HG02840 (cell line): ENCODE results near the gene PRAC1.
"Not testable (repeated sequence)": the region's sequence is repeated elsewhere in the genome, so short reads cannot be mapped to it uniquely, and the experiment has no call there.

Source experiments
- ATAC-seq: cut with Tn5 transposase; IDR thresholded peaks from one replicate; pipeline ENCODE4 v1.9.1; 2021; ENCODE audit warnings: mild to moderate bottlenecking, moderate library complexity, moderate number of reproducible peaks; ENCODE audit not compliant: unreplicated experiment, low FRiP score

Gene PRAC1

DNA sequence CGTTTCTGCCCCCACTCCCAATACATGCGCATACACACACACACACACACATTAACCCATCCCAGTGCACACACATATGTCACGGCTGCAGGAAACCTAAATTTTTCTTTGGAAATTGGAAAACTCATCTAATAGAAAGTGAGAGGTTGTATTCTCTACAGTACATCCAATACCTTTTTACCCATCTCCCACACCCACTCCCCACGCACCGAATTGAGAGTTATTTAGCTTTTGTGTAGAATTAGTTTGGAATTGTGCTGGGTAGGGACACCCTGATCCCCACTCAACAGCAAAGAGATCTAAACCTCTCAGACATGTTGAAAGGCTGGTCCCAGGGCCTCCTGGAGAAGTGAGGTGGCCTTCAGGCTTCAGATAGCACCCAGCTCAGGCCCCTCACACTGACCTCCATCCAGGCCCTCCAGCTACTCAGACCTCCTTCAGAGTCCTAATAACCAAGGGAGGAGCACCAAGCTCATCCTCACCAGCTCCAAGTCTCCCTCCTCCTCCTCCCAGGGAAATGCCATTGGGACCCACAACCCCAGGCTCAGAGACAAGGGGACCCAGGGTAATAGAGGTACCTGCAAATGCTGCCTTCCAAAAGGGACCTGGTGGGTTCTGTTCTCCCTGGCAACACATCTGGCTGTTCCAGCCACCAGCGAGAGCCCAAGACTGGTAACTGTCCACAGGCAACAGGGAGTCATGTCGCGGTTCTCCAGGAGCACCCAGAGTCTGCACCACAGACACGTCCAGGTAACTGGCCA, 5.3 kb upstream of the PRAC1 start:
- no peak for ATAC-seq

DNA sequence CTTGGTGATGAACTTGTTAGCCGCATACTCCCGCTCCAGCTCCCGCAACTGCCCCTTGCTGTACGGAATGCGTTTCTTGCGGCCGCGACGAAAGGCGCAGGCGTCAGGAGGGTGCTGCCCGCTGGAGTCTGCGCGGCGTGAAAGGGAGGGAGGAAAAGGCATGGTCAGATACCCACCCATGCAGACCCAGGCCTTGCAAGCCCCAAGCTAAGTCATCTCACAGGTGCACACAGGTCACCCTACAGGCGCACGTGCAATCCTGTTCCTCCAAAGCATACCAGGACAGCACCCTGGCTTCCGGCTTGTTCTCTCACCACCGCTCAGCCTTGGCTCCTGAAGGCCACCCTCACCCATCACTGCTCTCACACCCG, 4.6 kb upstream of the PRAC1 start:
- no peak for ATAC-seq

DNA sequence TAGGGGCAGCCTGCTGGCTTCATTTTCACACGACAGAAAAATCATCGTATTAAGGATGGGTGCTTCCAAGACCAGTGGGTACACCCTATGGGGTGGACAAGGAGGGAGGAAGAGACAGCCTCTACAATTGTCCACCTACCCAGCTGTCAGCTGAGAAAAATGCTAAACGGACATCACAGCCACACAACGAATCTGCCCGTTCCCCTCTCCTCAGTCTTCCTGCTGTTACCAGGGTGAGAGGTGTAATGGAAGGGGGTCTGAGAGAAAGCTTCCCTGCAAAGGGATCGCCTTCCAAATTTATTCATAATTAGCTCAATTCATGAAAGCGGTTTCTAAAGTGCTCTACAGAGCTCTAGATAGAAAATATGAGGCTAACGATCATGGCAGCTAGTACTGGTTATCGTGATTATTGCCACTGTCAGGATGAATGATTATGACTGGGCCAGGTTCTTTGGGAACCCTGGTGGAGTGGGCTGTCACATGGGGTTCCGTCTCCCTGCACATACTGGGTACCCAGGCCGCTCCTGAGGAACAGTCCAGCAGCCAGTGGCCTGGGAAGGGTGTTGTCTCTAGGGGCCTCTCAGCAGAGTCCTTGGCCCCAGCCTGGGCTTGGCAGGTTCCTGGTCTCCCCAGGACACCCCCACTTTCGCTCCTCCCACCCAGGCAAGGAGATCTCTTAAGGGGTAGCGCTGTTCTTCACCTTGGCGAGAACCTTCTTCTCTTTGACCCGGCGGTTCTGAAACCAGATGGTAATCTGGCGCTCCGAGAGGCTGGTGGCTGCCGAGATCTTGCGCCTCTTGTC, 4.0 kb upstream of the PRAC1 start:
- ATAC-seq = no peak

- ATAC-seq = no peak
Measured at GRCh38 chr17:48725288-48726064, 3.2 kb upstream of the PRAC1 start.

DNA sequence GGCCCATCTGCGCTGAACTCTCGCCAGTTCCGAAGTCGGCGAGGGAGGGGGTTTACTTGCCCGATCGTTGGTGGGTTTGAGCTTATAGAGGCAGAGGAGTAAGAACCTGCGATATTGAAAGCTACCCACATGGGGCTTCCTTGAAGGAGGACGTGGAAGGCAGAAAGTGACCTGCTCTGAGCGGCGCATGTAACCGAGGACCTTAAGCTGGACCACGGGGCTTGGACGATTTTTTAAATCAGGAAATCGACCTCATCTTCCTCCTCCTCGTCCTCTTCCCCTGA, 2.6 kb upstream of the PRAC1 start:
- ATAC-seq = no peak

DNA sequence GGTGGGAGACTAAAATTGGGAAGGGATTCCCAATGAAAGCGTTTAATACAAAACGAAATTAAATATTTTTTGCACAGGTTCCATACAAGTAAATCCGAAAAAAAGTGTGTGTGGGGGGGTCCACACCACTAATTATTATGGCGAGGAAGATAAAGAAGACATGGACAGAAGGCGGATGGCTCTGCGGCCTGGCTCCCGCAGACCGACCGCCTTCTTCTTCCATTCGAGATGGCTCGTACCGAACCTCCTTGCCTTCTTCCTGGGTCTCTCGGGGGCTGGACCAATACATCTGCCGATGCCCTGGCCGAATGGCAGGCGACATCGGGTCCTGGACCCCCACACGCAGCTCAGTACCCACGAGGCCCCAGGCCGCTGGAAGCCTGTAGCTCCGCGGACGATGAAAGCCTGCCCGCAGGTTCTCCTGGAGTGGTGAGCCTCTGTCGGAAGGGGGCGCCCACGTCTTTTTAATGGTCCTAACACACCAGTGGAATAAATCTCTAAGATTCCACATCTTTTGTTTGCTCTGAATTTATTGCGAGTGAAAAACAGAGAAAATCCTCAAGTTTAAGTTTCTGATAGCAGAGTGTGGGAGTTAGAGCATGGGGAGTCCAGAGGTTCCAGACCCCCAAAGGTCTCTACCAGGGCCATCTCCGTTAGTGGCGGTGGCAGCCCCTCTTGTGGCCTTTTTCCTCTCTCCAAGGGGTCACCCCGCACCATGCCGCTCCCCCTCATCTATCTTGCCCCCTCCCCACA, 2.1 kb upstream of the PRAC1 start:
- ATAC-seq = no peak

DNA sequence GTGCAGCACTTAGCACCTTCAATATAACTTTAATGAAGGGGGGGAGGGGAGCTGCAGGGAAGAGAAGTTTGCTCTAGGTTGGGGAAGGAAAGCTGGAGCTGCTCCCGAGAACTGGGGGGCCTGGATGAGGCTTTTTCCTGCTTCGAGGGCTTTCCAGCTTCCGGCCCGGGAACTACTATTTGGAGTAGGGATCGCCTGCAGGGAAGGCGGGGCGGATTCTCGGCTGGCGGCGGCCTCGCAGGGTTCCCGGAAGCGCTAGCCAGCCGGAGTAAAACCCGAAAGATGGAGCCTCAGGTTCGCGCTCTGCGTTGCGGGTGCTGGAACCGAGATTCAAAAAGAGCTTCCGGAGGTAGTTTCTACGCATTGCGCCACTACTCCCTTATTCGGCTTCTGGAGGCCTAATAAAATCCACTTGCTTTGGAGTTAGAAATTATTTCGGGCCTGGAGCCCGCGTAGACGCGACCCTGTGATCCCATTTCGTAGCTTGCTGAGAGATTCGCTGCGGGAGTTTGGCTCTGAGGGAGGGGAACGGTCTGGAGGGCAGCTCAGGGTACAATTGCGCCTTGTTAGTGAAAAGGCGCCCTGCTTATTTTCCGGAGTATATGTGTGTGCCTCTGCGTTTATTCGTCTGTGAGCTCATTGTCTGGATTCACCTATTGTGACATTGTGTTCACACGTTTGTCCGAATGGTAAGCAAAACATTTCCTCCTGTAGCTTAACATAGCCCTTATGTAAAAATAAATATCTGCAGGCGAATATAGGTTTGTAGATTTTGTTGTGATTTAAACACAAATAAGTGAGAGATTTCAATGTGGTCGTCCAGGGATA, 1.3 kb upstream of the PRAC1 start:
- ATAC-seq = no peak

DNA sequence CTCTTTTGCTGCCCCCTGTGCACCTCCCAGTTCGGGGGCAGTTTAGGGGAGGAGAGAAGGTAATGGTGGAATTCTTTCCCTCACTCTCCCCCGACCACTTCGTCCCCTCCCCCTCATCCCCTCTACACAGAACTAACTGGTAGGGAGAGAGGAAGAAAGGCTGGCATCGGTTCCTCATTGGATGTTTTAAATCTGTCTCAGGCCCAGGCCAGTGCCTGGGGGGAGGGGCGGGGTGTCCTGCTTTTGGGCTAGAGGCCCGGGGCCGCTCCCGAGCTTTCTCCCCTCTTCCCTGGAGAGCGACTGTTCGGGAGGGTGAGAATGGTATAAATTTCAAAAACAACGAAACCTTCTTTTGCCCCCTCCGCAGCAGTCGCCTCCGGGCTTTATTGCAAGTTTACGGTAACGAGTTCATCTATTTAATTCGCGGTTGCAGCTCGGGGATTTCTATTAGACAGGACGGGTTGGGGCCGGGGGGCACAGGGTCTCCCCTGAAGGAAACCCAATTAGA, 651 bp upstream of the PRAC1 start, which contains the start of gene PRAC2:
PRAC2 (plus strand) TSS at position 271 of the 508 bp plus-strand sequence. CDS start 1,226 bp downstream, outside the sequence.
- ATAC-seq = no peak

- no peak for ATAC-seq
Measured at GRCh38 chr17:48721009-48721402, 1.3 kb downstream of the PRAC1 start.

DNA sequence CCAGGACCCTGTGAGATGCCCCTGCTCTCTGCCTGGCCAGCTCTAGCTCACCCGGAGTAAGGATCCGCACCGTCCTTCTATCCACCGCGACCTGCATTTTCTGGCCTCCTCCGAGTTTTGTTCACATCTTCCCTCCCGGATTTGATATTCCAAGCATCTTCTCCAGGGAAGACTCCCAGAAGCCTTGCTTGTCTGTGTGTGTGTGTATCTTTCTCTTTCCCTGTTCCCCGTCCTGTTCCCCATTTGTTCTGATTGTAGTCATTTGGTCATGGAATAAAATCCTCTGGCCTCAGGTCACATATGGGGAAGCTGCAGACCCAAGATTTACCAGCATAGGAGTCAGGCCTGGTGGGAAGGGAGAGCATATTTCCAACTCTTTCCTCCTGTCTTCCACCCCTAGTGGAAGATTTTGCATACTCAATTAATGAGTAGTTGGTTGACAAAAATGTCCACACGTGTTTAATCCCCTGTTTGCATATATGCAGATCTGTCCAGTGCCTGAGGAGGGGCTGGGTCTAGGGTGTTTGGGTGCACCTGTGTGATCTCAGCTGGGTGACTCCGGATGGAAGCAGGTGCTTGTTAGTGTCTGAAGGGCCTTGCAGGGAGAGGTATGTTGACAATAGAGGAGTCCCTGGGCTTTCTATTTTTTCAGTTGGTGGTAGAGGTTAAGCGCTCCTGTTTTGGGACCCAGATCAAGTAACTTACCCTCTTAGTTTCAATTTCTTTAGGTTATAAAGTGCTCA, 1.9 kb downstream of the PRAC1 start:
- no peak for ATAC-seq

DNA sequence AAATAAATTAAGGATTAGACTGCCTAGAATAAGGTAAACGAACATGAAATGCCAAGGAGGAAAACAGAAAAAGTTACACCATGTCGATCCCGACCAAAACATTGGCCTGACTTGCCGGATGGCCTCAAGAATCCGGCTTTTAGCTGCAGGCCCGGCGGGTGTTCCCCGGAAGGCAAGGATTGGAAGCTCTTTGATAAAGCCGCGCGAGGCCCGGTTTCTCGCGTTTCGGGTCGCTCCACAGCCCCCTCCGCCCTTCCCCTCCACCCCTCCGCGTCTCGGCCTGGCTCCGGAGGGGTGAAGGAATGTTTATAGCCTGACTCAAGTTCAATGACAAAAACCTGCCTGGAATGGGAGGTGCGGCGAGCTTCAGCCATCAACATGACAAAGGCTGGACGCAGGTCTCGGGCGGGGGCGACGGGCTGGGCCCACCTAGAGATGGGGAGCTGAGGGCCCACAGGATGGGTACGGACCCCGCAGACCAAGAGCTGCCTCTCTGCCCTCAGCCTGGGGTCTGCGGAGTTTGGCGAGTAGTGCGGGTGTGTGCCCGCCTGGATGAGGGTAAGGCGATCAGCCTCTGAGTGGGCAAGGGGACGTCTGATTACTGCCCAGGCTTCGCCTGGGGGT, 2.6 kb downstream of the PRAC1 start:
- ATAC-seq = no peak

DNA sequence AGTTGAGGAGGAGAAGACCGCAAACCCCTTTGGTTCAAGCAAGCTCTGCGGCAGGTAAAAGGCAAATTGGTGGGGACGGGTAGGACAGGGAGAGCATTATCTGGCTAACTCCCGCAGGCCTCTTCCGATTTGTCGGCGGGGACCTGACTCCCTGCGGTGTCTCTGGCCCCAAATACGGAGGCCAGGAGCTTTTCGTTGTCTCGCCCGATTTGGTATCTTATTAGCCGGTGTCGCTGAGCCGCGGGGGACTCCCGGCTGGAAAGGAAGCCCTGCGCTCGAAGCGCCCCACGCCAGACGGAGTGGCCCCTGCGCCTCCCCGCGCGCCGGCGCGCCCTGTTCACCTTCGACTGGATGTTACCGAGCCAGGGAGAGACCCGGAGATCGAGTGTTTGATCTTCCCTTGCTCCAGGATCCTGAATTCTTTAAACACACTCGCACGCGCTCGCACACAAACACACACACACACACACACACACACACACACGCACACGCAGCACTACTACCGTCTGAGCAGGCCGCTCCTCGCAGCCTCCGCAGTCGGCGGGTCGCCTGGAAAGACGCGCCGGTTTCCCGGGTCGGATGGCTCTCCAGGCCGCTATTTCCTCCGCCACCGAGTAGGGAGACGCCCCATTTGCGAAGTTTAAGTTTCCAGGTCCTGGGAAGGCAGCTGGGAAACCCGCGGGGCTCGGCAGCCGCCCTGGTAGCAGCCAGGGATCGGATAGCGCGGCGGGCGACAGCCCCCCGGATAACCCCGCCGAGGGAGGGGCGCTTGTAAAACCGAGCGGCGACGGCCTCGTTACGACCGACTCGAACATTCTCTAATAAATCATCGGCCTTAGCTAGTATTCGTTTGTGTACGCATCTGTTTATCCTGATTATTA, 3.3 kb downstream of the PRAC1 start:
- ATAC-seq = no peak

DNA sequence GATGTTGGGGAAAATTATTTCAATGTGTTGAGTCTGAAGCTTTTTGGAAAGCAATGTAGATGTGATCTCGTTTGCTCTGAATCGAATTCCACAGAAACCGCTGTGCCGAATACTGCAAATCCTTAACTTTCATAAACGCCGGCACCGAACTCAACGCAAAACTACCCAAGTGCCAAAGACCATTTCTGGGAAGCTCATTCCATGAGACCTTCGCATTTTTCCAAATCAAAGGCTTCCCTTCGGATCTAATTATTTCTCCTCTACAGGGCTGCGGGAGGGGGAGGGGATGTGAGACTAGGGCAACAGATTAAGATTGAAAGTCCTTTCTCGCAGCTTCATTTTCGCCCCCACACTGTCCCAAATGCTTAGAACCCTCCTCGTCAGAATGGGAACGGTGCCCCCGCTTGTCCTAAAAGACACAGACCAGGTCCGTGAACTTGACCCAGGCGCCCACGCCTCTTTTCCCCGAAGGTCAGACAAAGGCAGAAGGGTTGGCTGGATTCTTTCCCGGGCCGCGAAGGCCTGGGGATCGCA, 4.0 kb downstream of the PRAC1 start:
- no peak for ATAC-seq

DNA sequence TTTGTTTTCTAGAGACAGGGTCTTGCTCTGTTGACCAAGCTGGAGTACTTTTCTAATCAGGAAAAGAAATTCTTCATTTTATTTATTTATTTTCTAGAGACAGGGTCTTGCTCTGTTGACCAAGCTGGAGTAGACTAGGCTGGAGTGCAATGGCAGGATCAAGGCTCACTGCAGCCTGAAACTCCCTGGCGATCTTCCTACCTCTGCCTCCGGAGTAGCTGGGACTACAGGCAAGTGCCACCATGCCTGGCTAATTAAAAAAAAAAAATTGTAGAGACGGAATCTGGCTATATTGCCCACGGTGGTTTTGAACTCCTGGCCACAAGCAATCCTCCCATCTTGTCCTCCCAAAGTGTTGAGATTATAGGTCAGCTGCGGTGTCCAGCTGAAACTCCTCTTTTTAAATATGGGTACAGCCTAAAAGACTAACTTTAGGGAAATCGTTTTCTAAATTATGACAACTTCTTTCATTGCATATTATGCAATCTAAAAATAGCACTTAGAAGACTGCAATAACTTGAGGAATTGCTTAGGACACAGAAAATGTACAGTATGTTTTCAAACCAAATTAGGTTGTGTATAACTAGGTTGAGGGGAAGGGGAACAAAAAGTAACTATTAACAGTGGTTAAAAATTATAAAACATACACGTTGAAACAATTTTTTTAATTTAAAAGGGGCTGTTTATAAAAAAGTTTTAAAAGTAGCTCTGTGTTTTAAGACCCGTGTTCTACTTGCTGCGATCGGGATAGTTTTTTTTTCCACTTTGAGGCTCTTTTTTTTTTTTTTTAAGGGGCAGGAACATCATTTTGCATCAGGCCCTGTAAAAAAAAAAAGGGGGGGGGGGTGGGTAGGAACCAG, 4.7 kb downstream of the PRAC1 start:
- ATAC-seq = no peak

- ATAC-seq = not testable (repeated sequence)
Measured at GRCh38 chr17:48716549-48716948, 5.8 kb downstream of the PRAC1 start.
